Measurements from ENCODE around the gene MYBPC3. TPM values are rescaled to one million over a fixed set of nuclear protein-coding genes. Genes with fewer than 3 reads are reported as not detected.

MYBPC3 gene
- polyA plus RNA-seq, 3 donors: 0.03 to 7.8 TPM; not detected in 1

DNA sequence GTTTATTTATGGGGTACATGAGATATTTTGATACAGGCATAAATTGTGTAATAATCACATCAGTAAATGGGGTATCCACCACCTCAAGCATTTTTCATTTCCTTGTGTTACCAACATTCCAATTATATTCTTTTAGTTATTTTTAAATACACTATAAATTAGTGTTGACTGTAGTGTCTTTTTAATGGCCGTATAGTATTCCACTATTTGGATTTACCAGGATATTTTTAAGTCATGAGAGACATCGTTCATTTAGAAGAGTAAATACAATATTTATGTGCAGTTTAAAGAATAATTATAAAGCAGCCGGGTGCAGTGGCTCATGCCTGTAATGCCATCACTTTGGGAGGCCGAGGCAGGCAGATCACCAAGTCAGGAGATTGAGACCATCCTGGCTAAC lies 32.0 kb upstream of the MYBPC3 start:
- peaks cover 28 to 30% of the 10 kb centered on the region in 2 donors for H3K36me3 ChIP-seq (replicated peaks in 1 of 2; ENCODE audit: control insufficient read depth in 1 of 2, insufficient read depth in 2 of 2, low read length in 2 of 2)
- peaks cover 49 to 73% of the 10 kb centered on the region in 2 donors for H3K4me1 ChIP-seq (ENCODE audit: control insufficient read depth in 1 of 2, insufficient read depth in 2 of 2, low read length in 2 of 2)
- H3K4me2 ChIP-seq (replicated peaks; ENCODE audit: extremely low read depth, low read length, poor library complexity, severe bottlenecking): no peak overlapping the region
- no peaks in the 10 kb centered on the region for H3K9me3 ChIP-seq (replicated peaks in 1 of 2; ENCODE audit: control insufficient read depth in 1 of 2, insufficient read depth in 1 of 2, low read length in 2 of 2)
- no peaks in the 10 kb centered on the region for H3K27me3 ChIP-seq (ENCODE audit: control insufficient read depth in 2 of 2, insufficient read depth in 2 of 2, low read length in 2 of 2)
- no peak overlapping the region for H3K9ac ChIP-seq (ENCODE audit: insufficient read depth, low read length, poor library complexity, severe bottlenecking)
- H3K4me1 Mint-ChIP-seq: peaks cover 51% of the 10 kb centered on the region
- peaks cover 0 to 3% (median 0%) of the 10 kb centered on the region in 3 donors for H3K27me3 Mint-ChIP-seq (ENCODE audit: low read depth in 3 of 3)
- H4K20me1 ChIP-seq (ENCODE audit: insufficient read depth, low read length): no peaks in the 10 kb centered on the region
- TF ChIP-seq, protein P1, sequence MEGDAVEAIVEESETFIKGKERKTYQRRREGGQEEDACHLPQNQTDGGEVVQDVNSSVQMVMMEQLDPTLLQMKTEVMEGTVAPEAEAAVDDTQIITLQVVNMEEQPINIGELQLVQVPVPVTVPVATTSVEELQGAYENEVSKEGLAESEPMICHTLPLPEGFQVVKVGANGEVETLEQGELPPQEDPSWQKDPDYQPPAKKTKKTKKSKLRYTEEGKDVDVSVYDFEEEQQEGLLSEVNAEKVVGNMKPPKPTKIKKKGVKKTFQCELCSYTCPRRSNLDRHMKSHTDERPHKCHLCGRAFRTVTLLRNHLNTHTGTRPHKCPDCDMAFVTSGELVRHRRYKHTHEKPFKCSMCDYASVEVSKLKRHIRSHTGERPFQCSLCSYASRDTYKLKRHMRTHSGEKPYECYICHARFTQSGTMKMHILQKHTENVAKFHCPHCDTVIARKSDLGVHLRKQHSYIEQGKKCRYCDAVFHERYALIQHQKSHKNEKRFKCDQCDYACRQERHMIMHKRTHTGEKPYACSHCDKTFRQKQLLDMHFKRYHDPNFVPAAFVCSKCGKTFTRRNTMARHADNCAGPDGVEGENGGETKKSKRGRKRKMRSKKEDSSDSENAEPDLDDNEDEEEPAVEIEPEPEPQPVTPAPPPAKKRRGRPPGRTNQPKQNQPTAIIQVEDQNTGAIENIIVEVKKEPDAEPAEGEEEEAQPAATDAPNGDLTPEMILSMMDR (IDR thresholded peaks at IDR 0.05): no peak
- peaks cover 36 to 67% of the 10 kb centered on the region in 2 donors for H3K36me3 Mint-ChIP-seq
- H3K4me3 Mint-ChIP-seq: no peak overlapping the region
- intact Hi-C loops (cut with micrococcal nuclease): no loop called here
- 100% methylated on average over 2 of the region's 4 CpGs for WGBS (ENCODE audit: insufficient coverage)
- peak overlapping the region in 2 of 7 donors; percentile 36 to 66 for H3K27ac Mint-ChIP-seq
- H3K27ac ChIP-seq (ENCODE audit: low read depth in 1 of 2, low read length in 2 of 2): no peak overlapping the region
- H3K4me3 ChIP-seq (replicated peaks in 1 of 3; ENCODE audit: low read depth in 2 of 3, low read length in 3 of 3): no peak overlapping the region
- peaks cover 78% of the 10 kb centered on the region for H3K79me2 ChIP-seq (ENCODE audit: insufficient read depth, low read length)
- DNase-seq: no peak
- H2AFZ ChIP-seq (ENCODE audit: insufficient read depth, low read depth, low read length, poor library complexity, severe bottlenecking): no peak overlapping the region
- peaks cover 0 to 1% (median 0%) of the 10 kb centered on the region in 7 donors for H3K9me3 Mint-ChIP-seq

DNA sequence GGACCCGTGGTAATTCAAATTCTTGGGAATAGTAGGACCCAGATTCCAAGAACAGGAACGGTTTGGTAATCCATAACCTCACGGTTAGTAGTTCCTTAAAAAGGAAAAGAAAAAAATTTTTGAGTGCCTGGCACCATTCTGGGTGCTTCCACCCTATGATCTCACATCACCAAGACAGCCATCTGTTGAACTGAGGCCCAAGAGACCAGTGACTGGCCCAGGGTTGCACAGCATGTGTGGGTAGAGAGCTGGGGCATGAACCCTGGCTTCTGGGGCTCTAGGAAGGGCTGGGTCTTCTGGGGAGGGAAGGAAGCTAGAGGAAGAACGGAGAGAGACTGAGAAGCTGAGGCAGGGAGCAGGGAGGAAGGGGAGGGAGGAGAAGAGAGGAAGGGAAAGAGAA lies 30.6 kb upstream of the MYBPC3 start:
- Histone ChIP-seq H2AFZ (ENCODE audit: insufficient read depth, low read depth, low read length, poor library complexity, severe bottlenecking) (no peak overlapping the region), H3K27me3 (ENCODE audit: control insufficient read depth in 2 of 2, insufficient read depth in 2 of 2, low read length in 2 of 2) (no peaks in the 10 kb centered on the region), H4K20me1 (ENCODE audit: insufficient read depth, low read length) (no peaks in the 10 kb centered on the region), H3K9me3 (replicated peaks in 1 of 2; ENCODE audit: control insufficient read depth in 1 of 2, insufficient read depth in 1 of 2, low read length in 2 of 2) (no peaks in the 10 kb centered on the region), H3K4me2 (replicated peaks; ENCODE audit: extremely low read depth, low read length, poor library complexity, severe bottlenecking) (peak overlapping the region; percentile 21), H3K79me2 (ENCODE audit: insufficient read depth, low read length) (peaks cover 80% of the 10 kb centered on the region), H3K4me1 (ENCODE audit: control insufficient read depth in 1 of 2, insufficient read depth in 2 of 2, low read length in 2 of 2) (peaks cover 46 to 70% of the 10 kb centered on the region in 2 donors), H3K9ac (ENCODE audit: insufficient read depth, low read length, poor library complexity, severe bottlenecking) (no peak overlapping the region), H3K27ac (ENCODE audit: low read depth in 1 of 2, low read length in 2 of 2) (peak overlapping the region; percentile 52 to 77), H3K36me3 (replicated peaks in 1 of 2; ENCODE audit: control insufficient read depth in 1 of 2, insufficient read depth in 2 of 2, low read length in 2 of 2) (peaks cover 22 to 28% of the 10 kb centered on the region in 2 donors), H3K4me3 (replicated peaks in 1 of 3; ENCODE audit: low read depth in 2 of 3, low read length in 3 of 3) (peak overlapping the region in 1 of 3 experiments; percentile 34)
- 0% methylated on average over 1 of the region's 4 CpGs for WGBS (ENCODE audit: insufficient coverage)
- H3K27me3 Mint-ChIP-seq (ENCODE audit: low read depth in 3 of 3): no peaks in the 10 kb centered on the region
- TF ChIP-seq, protein P1 (IDR thresholded peaks at IDR 0.05): no peak
- intact Hi-C loops (cut with micrococcal nuclease): no loop called here
- peaks cover 30 to 54% of the 10 kb centered on the region in 2 donors for H3K36me3 Mint-ChIP-seq
- H3K4me1 Mint-ChIP-seq: peaks cover 37% of the 10 kb centered on the region
- peak in 1 of 3 donors; percentile 34 for DNase-seq
- peak overlapping the region; percentile 80 to 95 (median 90) for H3K27ac Mint-ChIP-seq
- H3K4me3 Mint-ChIP-seq: peak overlapping the region; percentile 47 to 56
- peaks cover 0 to 1% (median 0%) of the 10 kb centered on the region in 7 donors for H3K9me3 Mint-ChIP-seq

All from CD14-positive monocyte (primary cell).